ENCODE results near the gene DENND5B.
"Not testable (repeated sequence)": the region's sequence is repeated elsewhere in the genome, so short reads cannot be mapped to it uniquely, and the experiment has no call there.

Gene DENND5B

DNA sequence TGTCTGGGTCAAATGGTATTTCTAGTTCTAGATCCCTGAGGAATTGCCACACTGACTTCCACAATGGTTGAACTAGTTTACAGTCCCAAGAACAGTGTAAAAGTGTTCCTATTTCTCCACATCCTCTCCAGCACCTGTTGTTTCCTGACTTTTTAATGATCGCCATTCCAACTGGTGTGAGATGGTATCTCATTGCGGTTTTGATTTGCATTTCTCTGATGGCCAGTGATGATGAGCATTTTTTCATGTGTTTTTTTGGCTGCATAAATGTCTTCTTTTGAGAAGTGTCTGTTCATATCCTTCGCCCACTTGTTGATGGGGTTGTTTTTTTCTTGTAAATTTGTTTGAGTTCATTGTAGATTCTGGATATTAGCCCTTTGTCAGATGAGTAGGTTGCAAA, 40.3 kb downstream of the DENND5B start:
- DNase-seq: not testable (repeated sequence)

DNA sequence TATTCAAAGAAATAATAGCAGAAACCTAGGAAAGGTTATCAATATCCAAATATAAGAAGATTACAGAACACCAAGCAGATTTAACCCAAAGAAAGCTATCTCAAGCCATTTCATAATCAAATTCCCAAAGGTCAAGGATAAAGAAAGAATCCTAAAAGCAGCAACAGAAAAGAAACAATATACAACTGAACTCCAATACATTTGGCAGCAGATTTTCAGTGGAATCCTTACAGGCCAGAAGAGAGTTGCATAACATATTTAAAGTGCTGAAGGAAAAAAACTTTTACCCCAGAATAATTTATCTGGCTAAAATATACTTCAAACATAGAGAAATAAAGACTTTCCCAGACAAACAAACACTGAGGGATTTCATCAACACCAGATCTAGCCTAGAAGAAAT, 54.3 kb downstream of the DENND5B start:
- DNase-seq: no peak

DNA sequence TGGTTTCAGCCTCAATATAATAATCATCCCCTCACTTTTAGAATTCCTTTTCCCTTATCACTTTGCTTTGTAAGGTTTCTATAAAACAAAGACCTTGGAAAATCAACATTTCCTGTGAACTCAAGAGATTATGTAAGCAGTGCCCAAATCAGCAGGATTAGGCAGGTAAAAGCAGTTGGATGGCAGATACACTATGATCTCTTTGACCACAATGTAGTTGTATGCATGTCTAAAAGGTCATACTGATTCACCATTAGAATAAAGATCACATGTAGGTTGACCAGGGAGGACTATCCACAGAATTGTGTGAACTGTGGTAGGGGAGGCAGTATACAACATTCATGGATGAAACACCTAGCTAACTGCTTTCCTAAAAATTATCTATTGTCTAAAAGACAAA, 57.5 kb downstream of the DENND5B start:
- no peak for DNase-seq

DNA sequence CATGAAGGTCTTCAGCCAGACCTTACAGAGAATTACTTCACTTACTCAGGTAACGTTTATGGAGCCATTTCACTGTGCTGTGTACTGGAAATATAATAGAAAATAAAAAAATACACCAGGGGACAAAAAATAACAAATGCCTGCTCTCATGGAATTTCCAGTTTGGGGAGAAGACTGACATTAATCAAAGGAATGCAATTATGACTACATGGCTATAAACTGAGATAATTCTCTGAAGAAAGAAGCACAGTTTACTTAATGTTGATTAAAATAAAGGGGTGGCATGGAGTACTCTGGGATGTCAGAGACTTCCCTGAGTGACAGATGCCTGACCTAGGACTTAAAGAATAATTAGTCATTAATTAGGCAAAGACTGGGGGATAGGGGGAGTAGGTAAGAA, 59.0 kb downstream of the DENND5B start:
- no peak for DNase-seq

DNA sequence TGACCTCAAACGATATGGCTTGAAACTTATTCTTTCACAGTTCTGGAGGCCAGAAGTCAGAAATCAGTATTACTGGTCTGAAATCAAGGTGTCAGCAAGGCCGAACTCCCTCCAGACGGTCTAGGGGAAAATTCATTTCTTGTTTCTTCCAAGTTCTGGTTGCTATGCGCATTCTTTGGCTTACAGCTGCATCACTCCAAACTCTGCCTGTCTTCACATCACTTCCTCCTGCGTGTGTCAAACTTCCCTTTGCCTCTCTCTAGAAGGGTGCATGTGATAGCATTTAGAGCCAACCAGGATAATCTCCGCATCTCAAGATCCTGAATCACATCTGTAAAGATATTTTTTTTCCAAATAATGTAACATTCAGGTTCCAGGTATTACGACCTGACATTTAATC, 62.8 kb downstream of the DENND5B start:
- DNase-seq: no peak

DNA sequence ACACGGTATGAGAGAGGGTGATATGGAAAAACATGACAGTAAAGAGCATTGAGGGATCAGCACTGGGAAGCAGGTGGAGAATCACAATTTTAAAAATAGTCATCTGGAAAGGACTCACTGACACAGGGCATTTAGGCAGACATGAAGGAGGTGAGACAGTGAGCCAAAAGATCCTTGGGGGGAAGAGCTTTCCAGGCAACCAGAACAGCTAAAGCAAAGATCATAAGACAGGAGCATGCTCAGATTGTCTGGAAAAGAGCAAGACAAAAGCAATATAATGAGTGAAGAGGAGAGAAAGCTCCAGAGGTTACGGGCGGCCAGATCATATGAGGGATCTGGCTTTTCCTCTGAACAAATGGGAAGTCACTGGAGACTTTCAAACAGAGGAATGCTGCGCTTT, 63.9 kb downstream of the DENND5B start:
- DNase-seq: no peak

DNA sequence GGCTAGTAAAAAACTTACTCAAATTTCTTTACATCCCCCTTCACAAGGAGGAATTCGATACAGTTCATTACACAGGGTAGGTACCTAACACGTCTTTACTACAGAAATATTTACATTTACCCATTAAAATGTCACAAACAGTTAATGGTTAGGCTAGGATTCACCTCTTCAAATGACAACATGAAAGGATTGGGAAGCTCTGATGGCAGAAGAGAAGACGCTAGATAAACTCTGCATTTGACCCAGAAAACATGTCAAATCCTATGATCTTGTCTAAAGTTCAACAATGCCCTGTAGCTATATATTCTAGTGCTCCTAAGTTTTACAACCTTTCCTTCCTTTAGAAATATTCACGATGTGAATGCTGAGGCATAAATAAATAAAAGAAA, 64.8 kb downstream of the DENND5B start:
- DNase-seq: no peak

DNA sequence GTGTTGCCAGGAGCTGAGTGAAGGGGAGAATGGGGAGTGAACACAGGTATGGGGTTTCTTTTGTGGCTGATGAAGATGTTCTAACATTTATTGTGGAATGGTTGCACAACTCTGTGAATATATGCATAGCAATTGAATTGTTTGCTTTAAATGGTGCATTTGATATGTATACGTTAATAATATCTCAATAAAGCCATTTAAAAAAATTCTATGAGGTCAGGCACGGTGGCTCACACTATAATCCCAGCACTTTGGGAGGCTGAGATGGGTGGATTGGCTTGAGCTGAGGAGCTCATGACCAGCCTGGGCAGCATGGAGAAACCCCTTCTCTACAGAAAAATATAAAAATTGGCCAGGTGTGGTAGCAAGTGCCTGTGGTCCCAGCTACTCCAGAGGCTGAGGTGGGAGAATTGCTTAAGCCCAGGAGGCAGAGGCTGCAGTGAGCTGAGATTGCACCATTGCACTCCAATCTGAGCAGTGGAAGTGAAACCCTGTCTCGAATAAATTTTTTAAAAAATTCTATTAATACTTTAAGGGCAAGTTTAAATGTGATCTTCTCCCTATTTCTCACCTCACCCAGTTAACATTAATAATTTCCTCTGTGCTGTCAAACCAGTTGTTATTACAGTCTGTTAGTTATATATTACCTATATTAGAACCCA, 65.3 kb downstream of the DENND5B start:
- DNase-seq: no peak

DNA sequence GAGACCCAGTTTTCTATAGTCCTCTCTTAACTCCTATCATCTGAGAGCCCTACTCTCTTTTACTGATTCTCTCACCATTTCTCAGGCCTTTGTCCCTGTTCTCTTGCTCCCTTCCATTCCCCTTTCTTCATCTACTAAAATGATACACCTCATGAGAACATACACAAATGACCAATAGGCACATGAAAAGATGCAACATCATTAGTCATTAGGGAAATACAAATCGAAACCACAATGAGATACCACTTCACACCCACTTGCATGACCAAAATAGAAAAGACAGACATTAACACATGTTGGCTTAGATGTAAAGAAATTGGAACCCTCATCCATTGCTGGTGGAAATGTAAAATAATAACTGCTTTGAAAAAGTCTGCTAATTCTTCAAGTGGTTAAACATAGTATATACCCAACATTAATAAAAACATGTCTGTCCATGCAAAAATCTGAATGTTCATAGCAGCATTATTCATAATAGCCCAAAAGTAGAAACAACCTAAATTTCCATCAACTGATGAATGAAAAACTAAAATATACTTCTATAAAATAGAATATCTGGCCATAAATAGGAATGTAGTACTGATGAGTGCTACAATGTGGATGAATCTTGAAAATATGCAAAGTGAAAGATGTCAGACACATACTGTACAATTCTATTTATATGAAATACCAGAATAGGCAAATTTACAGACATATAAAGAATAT, 66.0 kb downstream of the DENND5B start:
- no peak for DNase-seq

DNA sequence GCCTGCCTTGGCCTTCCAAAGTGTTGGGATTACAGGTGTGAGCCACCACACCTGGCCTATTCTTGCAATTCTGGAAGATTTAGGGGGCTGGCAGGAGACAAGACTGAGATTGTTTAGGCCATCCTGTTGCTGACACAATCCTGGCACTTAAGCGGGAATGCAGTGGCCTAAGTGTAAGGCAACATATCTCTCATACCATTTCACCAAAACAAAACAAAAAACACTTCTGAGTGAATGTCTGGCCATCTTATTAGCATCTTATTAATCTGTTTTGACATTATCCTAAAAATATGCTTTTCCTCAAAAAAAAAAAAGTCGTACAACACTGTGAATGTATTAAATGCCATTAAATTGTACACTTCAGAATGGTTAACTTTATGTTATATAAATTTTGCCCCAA, 67.6 kb downstream of the DENND5B start:
- no peak for DNase-seq

DNA sequence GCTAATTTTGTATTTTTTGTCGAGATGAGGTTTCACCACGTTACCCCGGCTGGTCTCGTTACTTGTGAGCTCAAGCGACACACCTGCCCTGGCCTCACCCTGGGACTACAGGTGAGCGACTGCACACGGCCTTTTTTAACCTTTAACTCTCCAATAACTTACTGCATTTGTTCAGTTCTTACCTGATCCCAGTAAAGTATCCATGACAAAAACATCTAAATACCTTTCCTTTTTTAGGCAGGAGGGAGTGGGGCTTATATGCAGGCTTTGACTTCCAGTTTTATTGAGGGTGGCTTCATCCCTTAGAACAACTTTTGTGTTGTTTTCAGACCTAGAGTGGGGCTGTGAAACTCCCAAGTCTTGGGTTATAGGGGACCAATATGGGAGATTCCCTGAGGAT, 68.3 kb downstream of the DENND5B start:
- no peak for DNase-seq

DNA sequence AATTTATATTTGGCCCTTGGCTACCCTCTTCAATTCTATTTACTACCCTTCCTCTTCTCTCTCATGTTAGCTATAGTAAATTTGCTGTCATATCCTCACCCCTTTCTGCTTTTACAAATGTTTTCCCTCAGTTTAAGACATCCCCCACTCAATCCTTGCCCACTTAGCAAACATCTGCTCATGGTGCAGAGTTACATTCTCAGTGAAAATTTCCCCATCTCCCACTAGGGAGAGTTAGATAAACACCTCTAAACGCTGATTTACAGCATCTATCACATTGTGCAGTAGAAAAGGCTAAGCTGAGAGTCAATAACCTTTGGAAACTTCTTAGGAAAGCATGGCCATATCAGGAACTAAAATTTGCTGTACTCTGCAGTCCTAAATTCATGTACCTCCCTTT, 69.0 kb downstream of the DENND5B start:
- peak; percentile 24 for DNase-seq

DNA sequence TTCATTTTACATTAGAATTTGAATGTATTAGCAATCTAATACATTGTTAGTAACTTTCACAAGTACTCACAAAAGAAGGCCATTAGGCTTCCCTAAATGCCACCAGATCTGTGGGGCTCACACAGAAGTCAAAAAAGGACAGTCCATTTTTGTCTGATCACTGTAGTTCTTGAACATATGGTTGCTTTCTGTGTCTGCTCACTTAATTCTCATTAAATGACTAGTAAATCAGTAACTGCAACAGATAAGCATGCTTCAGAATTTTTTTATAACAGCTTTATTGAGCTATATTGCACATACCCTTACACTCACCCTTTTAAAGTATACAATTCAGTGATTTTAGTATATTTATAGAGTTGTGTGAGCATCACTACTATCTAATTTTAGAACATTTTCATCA, 71.4 kb downstream of the DENND5B start:
- DNase-seq: no peak

DNA sequence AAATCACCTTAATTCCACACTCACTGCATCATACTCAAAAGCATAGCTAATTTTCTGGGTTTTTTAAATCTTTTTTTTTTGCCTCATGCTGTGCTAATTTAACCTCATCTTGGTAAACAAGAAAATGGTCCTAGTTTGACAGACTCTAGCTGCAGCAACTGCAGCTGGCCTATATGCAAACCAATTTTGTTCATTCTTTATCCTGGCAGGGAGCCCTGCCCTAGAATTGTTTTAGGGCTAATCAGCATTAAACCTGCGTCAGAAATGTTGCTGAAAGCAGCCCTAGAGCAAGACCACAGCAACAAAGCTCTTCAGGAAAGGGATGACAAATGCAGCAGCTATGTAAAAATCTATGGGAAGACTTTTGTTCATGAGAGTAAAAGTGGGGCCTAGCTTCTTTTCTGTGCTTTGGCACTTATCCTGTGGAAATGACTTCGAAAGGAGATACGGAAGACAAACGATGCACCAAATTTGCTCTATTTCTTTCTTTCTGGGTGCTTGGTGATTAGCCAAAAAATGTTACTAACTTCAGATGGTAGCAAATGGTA, 72.2 kb downstream of the DENND5B start:
- DNase-seq: no peak

DNA sequence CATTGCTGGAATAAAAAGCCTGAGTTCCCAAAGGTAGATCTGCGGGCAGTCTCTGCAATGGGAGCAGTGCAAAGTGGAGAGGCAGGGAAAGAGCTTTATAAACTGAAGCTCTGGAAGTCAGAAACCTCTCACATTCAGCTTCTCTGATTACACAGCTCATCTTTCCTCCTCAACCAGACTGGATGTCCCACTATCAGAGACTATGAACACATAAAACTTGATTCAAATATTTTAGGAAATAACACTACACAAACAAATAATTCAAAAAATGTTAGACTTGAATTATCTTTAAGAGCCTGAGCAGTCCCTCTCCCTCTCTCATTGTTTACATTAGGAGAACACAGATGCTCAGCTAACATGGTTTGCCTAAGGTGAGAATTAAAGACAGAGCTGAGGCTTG, 72.9 kb downstream of the DENND5B start:
- DNase-seq: no peak

DNA sequence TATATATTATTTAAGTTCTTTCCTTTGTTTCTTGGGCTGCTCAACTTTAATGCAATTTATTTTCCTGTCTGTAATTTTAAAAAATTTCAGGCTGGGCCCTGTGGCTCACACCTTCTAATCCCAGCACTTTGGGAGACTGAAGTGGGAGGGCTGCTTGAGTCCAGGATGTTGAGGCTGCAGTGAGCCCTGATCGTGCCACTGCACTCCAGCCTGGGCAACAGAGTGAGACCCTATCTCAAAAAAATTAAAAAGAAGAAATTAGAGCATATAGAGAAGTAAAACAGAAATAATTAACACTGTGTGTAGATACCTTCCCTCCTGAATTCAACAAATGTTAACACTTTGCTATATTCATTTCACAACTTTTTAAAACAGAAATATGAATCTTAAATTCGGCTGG, 74.2 kb downstream of the DENND5B start:
- no peak for DNase-seq

DNA sequence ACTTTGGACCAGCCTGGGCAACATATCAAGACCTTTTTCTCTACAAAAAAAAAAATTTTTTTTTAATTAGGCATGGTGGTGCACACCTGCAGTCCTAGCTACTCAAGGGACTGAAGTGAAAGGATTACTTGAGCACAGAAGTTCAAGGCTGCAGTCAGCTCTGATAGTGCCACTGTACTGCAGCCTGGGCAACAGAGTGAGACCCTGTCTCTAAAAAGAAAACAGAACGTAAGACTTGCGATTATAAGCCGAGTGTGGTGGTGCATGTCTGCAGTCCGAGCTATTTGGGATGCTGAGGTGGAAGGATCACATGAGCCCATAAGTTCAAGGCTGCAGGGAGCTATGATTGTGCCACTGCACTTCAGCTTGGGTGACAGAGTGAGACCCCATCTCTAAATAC, 76.0 kb downstream of the DENND5B start:
- DNase-seq: no peak

DNA sequence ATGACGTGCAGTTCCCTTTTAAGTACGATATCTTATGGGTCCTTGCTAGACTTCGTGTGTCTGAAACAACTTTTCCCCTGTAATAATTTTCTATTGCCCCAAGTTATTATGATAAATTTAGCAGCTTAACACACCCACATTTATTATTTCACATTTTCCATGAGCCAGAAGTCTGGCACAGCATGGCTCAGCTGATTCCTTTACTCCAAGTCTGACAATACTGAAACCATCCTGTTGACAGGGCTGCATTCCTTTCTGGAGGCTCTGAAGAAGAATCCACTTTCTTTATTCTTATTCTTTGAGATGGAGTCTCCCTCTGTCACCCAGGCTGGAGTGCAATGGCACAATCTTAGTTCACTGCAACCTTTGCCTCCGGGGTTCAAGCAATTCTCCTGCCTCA, 80.9 kb downstream of the DENND5B start:
- no peak for DNase-seq

DNA sequence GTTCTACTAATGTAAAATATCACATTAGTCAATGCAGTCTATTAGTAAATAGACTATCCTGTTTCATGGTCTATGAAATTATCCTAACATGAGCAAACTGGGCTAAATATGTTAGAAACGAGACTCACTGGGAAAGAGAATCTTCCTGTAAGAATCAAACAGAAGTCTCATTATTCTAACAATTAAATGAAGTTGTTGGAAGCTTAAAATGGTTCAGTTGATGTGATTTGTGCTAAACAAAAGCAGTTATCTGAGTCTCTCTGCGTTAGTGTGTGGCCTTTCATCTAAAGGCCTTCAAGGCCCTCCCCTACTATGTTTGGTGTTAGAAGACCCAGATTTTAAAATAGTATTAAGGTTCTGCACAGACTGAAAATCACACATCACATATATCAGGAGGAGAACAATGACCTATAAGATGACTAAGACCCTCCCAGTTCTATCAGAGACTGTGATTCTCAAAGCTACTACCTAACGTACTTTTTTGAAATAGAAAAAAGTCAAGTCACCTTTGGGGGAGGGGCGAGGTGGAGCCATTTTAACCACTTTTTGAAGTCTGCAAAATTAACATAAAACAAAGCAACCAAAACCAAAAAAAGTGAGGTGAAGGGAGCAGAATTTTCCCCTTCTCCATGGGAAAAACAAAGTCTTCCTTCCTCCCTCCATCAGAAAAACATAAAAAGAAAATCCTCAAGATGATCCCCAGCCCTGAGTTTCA, 82.3 kb downstream of the DENND5B start:
- DNase-seq: no peak

DNA sequence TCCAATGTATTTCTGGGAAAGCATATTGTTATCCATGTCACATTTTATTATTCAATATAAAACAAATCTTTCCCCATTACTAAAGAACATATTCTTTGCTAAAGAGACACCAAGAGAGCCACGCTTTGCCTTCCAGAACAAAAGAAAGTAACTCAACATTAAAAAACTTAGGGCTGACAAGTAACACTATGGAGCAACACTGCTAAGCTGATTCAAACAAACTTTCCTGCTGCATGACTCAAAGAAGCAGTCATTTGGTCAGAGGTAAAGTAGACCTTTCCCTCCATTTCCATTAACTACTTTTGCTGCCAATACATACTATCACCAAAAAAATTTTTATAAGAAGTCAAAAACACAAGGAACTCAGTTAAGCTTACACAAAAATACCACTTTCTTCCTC, 83.0 kb downstream of the DENND5B start:
- DNase-seq: no peak

DNA sequence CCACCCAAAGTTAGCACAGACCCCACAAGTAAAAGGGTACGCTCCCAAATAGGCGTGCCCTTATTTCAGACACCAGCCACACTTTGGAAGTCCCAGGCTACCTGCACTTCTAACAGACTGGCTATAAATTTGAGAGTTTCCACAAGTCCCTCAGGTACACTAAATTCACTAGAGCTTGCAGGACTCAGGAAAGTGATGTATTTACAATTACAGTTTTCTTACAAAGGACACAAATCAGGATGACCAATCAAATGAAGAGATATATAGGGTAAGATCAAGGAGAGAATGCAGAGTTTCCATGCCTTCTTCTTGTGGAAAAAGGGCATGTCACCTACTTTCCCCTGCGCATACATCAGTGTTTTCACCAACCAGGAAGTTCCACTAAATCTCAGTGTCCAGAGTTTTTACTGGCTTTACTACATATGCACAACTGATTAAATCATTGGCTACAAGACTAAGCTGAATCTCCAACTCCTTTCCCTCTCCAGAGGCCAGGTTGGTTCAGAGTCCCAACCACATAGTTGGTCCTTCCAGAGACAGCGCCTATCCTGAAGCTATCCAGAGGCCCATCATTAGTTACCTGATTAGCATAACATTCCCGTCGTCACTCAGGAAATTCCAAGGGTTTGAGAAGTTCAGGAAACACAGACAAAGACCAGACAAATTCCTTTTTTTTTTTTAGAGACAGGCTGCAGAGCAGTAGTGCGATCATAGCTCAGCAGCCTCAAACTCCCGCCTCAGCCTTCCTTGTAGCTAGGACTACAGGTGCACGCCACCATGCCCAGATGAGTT, 84.2 kb downstream of the DENND5B start:
- no peak for DNase-seq

DNA sequence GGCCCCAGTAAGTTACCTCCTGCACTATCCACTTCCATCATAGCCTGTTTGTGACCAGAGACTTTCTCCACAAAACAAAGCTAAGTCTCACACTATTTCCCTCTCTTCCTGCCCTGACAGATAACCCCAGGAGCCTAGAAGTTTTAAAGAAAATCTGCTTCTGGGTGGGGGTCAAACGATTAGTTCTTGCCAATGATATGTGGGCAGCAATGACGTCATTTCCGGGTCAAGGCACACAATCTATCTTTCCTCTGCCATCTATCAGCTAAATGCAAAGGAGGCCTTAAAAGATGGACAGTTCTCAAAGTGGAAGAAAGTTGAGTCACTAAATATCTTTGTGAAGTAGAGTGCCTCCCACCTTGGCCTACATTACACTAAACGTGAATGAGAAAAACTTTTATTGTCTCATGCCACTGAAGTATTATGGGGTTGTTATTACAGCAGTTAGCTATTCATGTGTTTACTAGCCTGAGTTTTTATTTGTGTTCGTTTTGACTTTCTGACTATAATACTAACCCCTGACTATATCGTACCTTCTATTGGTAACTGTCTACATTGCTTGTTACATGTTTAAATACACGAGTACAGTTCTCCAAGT, 86.2 kb downstream of the DENND5B start:
- no peak for DNase-seq

DNA sequence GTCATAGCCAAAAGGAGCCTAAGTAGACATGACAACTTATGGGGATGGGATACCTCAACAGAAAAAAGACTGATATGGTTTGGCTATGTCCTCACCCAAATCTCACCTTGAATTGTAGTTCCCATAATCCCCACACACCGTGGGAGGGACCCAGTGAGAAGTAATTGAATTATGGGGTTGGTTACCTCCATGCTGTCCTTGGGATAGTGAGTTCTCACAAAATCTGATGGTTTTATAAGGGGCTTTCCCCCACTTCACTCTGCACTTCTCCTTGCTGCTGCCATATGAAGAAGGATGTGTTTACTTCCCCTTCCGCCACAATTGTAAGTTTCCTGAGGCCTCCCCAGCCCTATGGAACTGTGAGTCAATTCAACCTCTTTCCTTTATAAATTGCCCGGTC, 89.9 kb downstream of the DENND5B start:
- DNase-seq: not testable (repeated sequence)

Measured in NCI-H524 treated with DMSO at 0.1 percent for 48 hours (cell line).